Cerebellar nuclear complex (tissue), 1 donor: ENCODE measurements around the gene MEP1A.

Experiments
- DNase-seq, 2 experiments: peaks; one replicate each; lab custom pipeline; 2025; lab: John Stamatoyannopoulos, UW

MEP1A gene

GRCh38 chr6:46776070-46776712, 17.0 kb upstream of the MEP1A start:
- no peak for DNase-seq

- no peak for DNase-seq
These were observed 15.5 kb upstream of the MEP1A start for GRCh38 chr6:46777476-46778346.

- DNase-seq: peak in 1 of 2 experiments; percentile 1
These were observed 11.5 kb upstream of the MEP1A start for GRCh38 chr6:46781478-46782378.

- no peak for DNase-seq
These were observed 8.7 kb upstream of the MEP1A start for GRCh38 chr6:46784535-46784934.

- DNase-seq: no peak
These were observed 5.2 kb upstream of the MEP1A start for GRCh38 chr6:46787871-46788540.

GRCh38 chr6:46788791-46789190, 4.4 kb upstream of the MEP1A start:
- DNase-seq: no peak

GRCh38 chr6:46789434-46790354, 3.5 kb upstream of the MEP1A start:
- no peak for DNase-seq

GRCh38 chr6:46790355-46790874, 2.8 kb upstream of the MEP1A start:
- no peak for DNase-seq

- no peak for DNase-seq
These were observed 554 bp upstream of the MEP1A start for GRCh38 chr6:46792635-46793034.

- no peak for DNase-seq
These were observed 879 bp downstream of the MEP1A start for GRCh38 chr6:46794068-46794467.

GRCh38 chr6:46795816-46796215, 2.6 kb downstream of the MEP1A start:
- no peak for DNase-seq

GRCh38 chr6:46796848-46797580, 3.8 kb downstream of the MEP1A start:
- no peak for DNase-seq

GRCh38 chr6:46799657-46800056, 6.5 kb downstream of the MEP1A start:
- no peak for DNase-seq

GRCh38 chr6:46808806-46809205, 15.6 kb downstream of the MEP1A start:
- DNase-seq: no peak

GRCh38 chr6:46815130-46815529, 21.9 kb downstream of the MEP1A start:
- no peak for DNase-seq

GRCh38 chr6:46816626-46817025, 23.4 kb downstream of the MEP1A start:
- DNase-seq: no peak

GRCh38 chr6:46819561-46819960, 26.4 kb downstream of the MEP1A start:
- DNase-seq: no peak

GRCh38 chr6:46821458-46821881, 28.3 kb downstream of the MEP1A start:
- no peak for DNase-seq

- no peak for DNase-seq
These were observed 35.8 kb downstream of the MEP1A start for GRCh38 chr6:46828939-46829338.

GRCh38 chr6:46832816-46833215, 39.6 kb downstream of the MEP1A start:
- DNase-seq: no peak
